ENCODE data around the gene RHOJ. TPM values are rescaled to one million over a fixed set of nuclear protein-coding genes. Genes with fewer than 3 reads are reported as not detected.

Gene RHOJ
- total and polyA plus RNA-seq, 9 of the 15 experiments (the other 6 are each of a cell fraction or from before 2014, with no cell fraction given) = not detected

DNA sequence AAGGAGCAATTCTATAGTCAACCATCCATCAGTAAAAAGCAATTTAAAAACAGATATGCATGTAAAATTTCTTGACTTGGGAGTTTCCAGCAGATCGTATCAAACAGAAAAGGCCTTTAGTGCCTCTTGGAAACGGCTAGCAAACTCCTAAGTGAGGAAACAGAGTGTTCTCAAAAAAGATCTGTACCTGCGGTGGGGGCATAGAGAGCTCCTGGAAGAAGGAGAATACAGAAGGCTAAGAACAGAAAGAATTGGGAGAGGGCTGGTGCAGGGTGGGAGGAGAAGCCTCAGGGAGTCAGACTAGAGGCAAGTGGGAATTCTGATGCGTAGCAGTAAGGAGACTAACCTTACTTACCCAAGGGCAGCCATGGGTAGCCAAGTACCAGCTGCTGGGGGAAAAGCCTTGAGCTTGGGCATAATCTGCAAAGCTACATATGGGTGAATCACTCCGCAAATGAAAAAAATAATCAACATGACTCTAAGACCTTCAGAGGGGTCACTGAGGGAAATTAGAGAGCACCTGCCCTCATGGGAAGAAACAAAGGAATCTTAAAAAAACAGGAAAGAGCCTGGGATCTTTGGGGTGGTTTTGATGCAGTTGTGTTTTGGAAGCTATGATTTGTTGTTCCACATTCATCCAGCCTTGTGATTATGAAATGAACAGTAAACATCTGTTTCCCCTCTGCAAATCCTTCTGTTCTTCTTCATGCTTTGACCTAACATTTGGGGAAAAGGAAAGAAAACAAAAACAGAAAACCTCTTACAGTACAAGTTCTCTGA lies 10.4 kb downstream of the RHOJ start (continued):
- TF ChIP-seq, protein P1, sequence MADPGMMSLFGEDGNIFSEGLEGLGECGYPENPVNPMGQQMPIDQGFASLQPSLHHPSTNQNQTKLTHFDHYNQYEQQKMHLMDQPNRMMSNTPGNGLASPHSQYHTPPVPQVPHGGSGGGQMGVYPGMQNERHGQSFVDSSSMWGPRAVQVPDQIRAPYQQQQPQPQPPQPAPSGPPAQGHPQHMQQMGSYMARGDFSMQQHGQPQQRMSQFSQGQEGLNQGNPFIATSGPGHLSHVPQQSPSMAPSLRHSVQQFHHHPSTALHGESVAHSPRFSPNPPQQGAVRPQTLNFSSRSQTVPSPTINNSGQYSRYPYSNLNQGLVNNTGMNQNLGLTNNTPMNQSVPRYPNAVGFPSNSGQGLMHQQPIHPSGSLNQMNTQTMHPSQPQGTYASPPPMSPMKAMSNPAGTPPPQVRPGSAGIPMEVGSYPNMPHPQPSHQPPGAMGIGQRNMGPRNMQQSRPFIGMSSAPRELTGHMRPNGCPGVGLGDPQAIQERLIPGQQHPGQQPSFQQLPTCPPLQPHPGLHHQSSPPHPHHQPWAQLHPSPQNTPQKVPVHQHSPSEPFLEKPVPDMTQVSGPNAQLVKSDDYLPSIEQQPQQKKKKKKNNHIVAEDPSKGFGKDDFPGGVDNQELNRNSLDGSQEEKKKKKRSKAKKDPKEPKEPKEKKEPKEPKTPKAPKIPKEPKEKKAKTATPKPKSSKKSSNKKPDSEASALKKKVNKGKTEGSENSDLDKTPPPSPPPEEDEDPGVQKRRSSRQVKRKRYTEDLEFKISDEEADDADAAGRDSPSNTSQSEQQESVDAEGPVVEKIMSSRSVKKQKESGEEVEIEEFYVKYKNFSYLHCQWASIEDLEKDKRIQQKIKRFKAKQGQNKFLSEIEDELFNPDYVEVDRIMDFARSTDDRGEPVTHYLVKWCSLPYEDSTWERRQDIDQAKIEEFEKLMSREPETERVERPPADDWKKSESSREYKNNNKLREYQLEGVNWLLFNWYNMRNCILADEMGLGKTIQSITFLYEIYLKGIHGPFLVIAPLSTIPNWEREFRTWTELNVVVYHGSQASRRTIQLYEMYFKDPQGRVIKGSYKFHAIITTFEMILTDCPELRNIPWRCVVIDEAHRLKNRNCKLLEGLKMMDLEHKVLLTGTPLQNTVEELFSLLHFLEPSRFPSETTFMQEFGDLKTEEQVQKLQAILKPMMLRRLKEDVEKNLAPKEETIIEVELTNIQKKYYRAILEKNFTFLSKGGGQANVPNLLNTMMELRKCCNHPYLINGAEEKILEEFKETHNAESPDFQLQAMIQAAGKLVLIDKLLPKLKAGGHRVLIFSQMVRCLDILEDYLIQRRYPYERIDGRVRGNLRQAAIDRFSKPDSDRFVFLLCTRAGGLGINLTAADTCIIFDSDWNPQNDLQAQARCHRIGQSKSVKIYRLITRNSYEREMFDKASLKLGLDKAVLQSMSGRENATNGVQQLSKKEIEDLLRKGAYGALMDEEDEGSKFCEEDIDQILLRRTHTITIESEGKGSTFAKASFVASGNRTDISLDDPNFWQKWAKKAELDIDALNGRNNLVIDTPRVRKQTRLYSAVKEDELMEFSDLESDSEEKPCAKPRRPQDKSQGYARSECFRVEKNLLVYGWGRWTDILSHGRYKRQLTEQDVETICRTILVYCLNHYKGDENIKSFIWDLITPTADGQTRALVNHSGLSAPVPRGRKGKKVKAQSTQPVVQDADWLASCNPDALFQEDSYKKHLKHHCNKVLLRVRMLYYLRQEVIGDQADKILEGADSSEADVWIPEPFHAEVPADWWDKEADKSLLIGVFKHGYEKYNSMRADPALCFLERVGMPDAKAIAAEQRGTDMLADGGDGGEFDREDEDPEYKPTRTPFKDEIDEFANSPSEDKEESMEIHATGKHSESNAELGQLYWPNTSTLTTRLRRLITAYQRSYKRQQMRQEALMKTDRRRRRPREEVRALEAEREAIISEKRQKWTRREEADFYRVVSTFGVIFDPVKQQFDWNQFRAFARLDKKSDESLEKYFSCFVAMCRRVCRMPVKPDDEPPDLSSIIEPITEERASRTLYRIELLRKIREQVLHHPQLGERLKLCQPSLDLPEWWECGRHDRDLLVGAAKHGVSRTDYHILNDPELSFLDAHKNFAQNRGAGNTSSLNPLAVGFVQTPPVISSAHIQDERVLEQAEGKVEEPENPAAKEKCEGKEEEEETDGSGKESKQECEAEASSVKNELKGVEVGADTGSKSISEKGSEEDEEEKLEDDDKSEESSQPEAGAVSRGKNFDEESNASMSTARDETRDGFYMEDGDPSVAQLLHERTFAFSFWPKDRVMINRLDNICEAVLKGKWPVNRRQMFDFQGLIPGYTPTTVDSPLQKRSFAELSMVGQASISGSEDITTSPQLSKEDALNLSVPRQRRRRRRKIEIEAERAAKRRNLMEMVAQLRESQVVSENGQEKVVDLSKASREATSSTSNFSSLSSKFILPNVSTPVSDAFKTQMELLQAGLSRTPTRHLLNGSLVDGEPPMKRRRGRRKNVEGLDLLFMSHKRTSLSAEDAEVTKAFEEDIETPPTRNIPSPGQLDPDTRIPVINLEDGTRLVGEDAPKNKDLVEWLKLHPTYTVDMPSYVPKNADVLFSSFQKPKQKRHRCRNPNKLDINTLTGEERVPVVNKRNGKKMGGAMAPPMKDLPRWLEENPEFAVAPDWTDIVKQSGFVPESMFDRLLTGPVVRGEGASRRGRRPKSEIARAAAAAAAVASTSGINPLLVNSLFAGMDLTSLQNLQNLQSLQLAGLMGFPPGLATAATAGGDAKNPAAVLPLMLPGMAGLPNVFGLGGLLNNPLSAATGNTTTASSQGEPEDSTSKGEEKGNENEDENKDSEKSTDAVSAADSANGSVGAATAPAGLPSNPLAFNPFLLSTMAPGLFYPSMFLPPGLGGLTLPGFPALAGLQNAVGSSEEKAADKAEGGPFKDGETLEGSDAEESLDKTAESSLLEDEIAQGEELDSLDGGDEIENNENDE (IDR thresholded peaks at IDR 0.05; ENCODE audit: low read depth, low read length) = no peak
- TF ChIP-seq GTF2F1 (IDR thresholded peaks at IDR 0.05; ENCODE audit: low read depth, low read length) (no peak), EHMT2 (IDR thresholded peaks at IDR 0.05) (no peak), DACH1 (IDR thresholded peaks at IDR 0.05; ENCODE audit: partially characterized antibody) (no peak), CBFA2T2 (conservative IDR thresholded peaks at IDR 0.05) (no peak)
- TF ChIP-seq, protein P2, sequence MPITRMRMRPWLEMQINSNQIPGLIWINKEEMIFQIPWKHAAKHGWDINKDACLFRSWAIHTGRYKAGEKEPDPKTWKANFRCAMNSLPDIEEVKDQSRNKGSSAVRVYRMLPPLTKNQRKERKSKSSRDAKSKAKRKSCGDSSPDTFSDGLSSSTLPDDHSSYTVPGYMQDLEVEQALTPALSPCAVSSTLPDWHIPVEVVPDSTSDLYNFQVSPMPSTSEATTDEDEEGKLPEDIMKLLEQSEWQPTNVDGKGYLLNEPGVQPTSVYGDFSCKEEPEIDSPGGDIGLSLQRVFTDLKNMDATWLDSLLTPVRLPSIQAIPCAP (CRISPR knock-in tag; IDR thresholded peaks at IDR 0.05; ENCODE audit: borderline replicate concordance) = no peak
